Amniotic epithelial cell (primary cell): ENCODE results near the gene TCEANC2.
A peak's percentile ranks its signal among the peaks of the same experiment; 100 is the strongest.

Experiments
- DNase-seq: peaks from one replicate; pipeline ENCODE4 v3.0.0-alpha.2; 2010; ENCODE audit warnings: low read depth

Gene TCEANC2

DNA sequence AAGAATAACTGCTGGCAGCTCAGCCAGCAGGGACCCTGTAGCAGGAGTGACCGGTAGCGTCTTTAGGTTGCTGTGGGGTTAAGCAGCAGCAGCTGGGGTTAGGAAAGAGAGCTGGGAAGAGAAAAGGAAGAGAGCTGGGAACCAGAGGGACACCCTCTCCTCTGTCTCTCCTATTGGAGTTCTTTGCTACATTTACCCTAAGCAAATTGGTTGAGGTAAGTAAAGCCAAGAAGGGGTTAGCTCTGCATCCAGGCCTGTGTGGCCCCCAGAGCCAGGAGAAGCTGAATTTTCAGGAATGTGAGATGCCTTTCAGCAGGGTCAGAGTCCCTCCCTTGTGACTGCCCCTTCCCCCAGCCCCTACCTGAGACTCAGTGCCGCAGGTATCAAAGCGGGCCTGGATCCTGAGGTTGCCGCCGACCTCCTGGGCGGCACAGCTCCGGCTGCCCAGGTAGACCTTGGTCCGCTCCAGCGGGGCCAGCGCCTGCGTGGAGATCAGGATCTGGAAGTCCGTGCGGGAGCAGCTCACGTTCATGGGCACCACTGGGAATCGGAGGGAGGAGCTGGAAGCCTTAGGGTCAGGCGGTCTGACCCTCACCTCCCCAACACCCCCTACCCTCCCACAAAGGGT is 83.0 kb downstream of the TCEANC2 start:
- DNase-seq = no peak

DNA sequence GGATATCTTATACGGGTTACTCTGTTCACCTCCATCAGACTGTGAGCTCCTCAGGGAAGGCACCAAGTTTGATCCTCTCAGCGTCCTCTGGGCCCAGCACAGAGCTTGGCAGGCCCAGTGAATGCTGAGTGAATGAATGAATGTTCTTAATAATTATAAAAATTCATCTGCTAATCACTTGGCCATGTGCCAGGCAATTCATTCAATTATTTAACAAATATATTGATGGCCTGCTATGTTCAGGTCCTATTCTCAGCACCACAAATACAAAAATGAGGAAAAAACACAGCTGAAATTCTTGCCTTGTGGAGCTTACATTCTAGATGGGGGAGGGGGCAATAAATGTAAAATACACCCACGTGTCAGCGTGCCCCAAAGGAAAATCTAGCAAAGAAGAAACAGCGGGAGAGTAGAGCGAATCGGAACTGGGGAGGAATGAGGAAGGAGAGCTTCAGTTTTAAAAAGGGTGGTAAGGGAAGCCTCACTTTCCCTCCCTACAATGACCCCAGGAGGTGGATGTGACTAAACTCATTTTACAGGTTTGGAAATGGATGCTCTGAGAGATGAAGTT is 83.6 kb downstream of the TCEANC2 start:
- DNase-seq = no peak

GRCh38 chr1:54137534-54138061 is 84.2 kb downstream of the TCEANC2 start:
- DNase-seq = peak; percentile 84

DNA sequence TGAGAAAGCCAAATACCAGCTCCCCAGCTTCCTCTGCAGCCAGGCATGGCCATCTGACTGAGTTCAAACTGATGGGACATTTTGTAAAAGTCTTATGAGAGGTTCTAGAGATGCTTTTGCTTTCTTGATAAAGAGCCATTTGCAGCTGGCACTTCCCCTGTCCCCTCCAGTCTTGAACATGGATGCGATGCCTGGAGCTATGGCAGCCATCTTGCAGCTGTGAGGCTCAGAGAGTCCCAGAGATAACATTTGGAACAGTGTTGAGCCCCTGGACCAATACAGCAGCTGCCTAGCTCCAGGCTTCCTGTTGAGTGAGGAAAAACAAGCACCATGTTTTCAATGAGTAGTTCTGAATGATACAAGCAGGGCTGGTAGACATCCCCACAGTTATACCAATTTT is 85.6 kb downstream of the TCEANC2 start:
- DNase-seq = no peak

DNA sequence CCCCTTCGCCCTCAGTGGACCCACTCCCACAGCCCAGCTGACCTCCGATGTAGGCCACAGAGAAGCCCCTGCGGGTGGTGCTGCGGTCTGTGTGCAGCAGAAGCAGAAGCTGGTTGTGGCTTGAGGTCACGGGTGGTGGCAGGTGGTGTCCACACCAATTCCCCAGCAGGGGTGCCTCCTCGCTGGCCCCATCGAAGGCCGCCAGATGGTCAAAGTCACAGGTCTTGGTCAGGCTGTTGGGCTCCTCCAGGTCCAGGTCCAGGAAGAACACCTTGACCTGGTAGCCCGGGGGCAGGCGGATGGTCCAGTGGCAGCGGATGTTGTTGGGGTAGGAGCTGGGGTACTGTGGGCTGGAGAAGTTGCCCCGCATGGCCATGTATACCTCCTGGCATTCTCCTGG is 86.3 kb downstream of the TCEANC2 start:
- DNase-seq = no peak

DNA sequence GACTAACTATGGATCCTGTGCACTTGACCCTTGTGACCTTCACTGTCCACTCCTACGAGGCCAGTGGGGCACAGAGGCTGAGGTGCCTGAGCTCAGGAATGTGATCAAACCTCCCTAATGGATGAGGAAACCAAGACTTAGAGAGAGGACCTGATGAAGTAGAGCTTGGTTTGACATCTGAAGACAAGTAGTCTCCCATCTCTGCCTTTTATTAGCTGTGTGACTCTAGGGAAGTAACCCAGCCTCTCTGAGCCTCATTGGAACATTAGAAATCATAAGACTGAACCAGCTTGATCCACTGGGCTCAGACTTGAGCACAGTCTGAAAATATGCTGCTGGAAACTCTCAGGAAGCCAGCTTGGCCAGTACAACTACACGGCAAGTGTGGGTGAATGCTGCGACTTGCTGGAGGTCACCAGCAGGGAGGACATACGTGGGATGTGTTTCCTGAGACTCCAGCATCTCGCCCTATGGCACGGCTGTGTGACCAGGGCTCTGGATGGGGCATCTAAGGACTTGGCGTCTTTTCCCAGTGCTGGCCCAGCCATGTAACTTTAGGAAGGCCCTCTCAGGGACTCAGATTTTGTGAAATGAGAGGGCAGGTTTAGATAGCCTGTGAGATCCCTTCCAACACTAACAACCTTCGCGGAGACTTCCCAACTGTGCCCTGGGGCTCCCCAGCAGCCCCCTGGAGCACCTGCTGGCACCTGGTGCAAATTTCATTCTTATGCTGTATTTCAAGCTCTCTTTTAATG is 88.9 kb downstream of the TCEANC2 start:
- DNase-seq = no peak

- no peak for DNase-seq
These were observed 91.0 kb downstream of the TCEANC2 start for GRCh38 chr1:54144366-54144765.

DNA sequence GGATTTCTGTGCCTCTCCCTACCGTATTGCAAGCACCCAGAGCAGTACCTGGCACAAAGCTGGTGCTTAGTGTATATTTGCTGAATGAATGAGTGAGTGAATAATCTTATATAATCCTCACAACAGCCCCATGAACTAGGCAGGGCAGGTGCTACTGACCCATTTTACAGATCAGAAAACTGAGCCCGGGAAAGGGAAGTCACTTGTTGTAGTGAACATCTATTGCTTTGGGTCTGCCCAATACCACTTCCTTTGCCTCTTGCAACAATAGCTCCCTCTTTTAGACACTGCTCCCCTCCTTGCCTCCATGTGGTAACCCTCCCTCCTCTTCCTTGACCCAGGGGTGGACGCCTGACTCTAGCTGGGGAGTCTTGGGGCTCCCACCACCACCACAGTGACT is 96.3 kb downstream of the TCEANC2 start:
- DNase-seq = no peak

- DNase-seq = no peak
These were observed 97.6 kb downstream of the TCEANC2 start for GRCh38 chr1:54151013-54151412.

- no peak for DNase-seq
These were observed 99.3 kb downstream of the TCEANC2 start, which contains the start of gene CDCP2 for GRCh38 chr1:54152696-54153095. Gene CDCP2 (minus strand): TSS chr1:54153000. CDS start chr1:54152922, 78 bp downstream.

GRCh38 chr1:54153535-54154439 is 100.4 kb downstream of the TCEANC2 start:
- peak; percentile 84 for DNase-seq
